ENCODE data around the gene COLEC11.

Gene COLEC11

GRCh38 chr2:3581367-3582262 is 13.3 kb upstream of the COLEC11 start:
- peaks cover 63% of the 10 kb centered on the region for H4K20me1 ChIP-seq (ENCODE audit: insufficient read depth, low read length)

GRCh38 chr2:3584076-3584475 is 10.8 kb upstream of the COLEC11 start:
- peaks cover 62% of the 10 kb centered on the region for H3K36me3 ChIP-seq (ENCODE audit: insufficient read depth, low read length)
- H3K27ac ChIP-seq (ENCODE audit: low read length) = no peak overlapping the region

More at GRCh38 chr2:3581367-3582262, 13.3 kb upstream of the COLEC11 start:
- Histone ChIP-seq H2AFZ (ENCODE audit: low read depth, low read length) (no peak overlapping the region), H3K79me2 (ENCODE audit: insufficient read depth, low read length) (peaks cover 49% of the 10 kb centered on the region), H3K4me3 (ENCODE audit: low read depth in 1 of 2, low read length in 2 of 2) (no peak overlapping the region), H3K27me3 (ENCODE audit: insufficient read depth, low read length, poor library complexity) (no peaks in the 10 kb centered on the region), H3K4me1 (ENCODE audit: insufficient read depth, low read length) (peaks cover 31% of the 10 kb centered on the region), H3K4me2 (ENCODE audit: insufficient read depth, low read length) (no peak overlapping the region), H3K27ac (ENCODE audit: low read length) (no peak overlapping the region), H3K9ac (ENCODE audit: low read depth, low read length) (no peak overlapping the region), H3K9me3 (ENCODE audit: insufficient read depth, low read length, severe bottlenecking) (no peaks in the 10 kb centered on the region), H3K36me3 (ENCODE audit: insufficient read depth, low read length) (peaks cover 86% of the 10 kb centered on the region)
- DNase-seq (no peak), ATAC-seq (ENCODE audit: insufficient read depth, low read depth) (peak; percentile 15; the same call in 2 of the 3 replicates)
- TF ChIP-seq CTCF (IDR thresholded peaks at IDR 0.05; ENCODE audit: borderline replicate concordance, extremely low read depth, low read length, poor library complexity, severe bottlenecking) (no peak), EZH2 (IDR thresholded peaks at IDR 0.05; ENCODE audit: borderline replicate concordance, low read depth, low read length, severe bottlenecking) (no peak)

GRCh38 chr2:3584608-3585260 is 10.2 kb upstream of the COLEC11 start:
- DNase-seq (no peak), ATAC-seq (ENCODE audit: insufficient read depth, low read depth) (no peak)
- Histone ChIP-seq H4K20me1 (ENCODE audit: insufficient read depth, low read length) (peaks cover 32% of the 10 kb centered on the region), H3K79me2 (ENCODE audit: insufficient read depth, low read length) (peaks cover 18% of the 10 kb centered on the region), H3K4me1 (ENCODE audit: insufficient read depth, low read length) (peaks cover 2% of the 10 kb centered on the region; the same call in 1 of the 2 replicates), H3K4me2 (ENCODE audit: insufficient read depth, low read length) (no peak overlapping the region), H3K27me3 (ENCODE audit: insufficient read depth, low read length, poor library complexity) (no peaks in the 10 kb centered on the region), H2AFZ (ENCODE audit: low read depth, low read length) (no peak overlapping the region), H3K36me3 (ENCODE audit: insufficient read depth, low read length) (peaks cover 56% of the 10 kb centered on the region), H3K4me3 (ENCODE audit: low read depth in 1 of 2, low read length in 2 of 2) (no peak overlapping the region), H3K9ac (ENCODE audit: low read depth, low read length) (no peak overlapping the region), H3K9me3 (ENCODE audit: insufficient read depth, low read length, severe bottlenecking) (no peaks in the 10 kb centered on the region), H3K27ac (ENCODE audit: low read length) (no peak overlapping the region)
- TF ChIP-seq EZH2 (IDR thresholded peaks at IDR 0.05; ENCODE audit: borderline replicate concordance, low read depth, low read length, severe bottlenecking) = no peak
- TF ChIP-seq CTCF (IDR thresholded peaks at IDR 0.05; ENCODE audit: borderline replicate concordance, extremely low read depth, low read length, poor library complexity, severe bottlenecking) = no peak

More at GRCh38 chr2:3584076-3584475, 10.8 kb upstream of the COLEC11 start:
- peaks cover 38% of the 10 kb centered on the region for H4K20me1 ChIP-seq (ENCODE audit: insufficient read depth, low read length)
- ATAC-seq (ENCODE audit: insufficient read depth, low read depth) (no peak), DNase-seq (no peak)
- no peaks in the 10 kb centered on the region for H3K9me3 ChIP-seq (ENCODE audit: insufficient read depth, low read length, severe bottlenecking)
- H3K79me2 ChIP-seq (ENCODE audit: insufficient read depth, low read length) = peaks cover 24% of the 10 kb centered on the region
- no peak overlapping the region for H3K4me2 ChIP-seq (ENCODE audit: insufficient read depth, low read length)
- H3K27me3 ChIP-seq (ENCODE audit: insufficient read depth, low read length, poor library complexity) = no peaks in the 10 kb centered on the region
- peaks cover 6% of the 10 kb centered on the region; the same call in 1 of the 2 replicates for H3K4me1 ChIP-seq (ENCODE audit: insufficient read depth, low read length)
- H3K4me3 ChIP-seq (ENCODE audit: low read depth in 1 of 2, low read length in 2 of 2) = no peak overlapping the region
- H2AFZ ChIP-seq (ENCODE audit: low read depth, low read length) = no peak overlapping the region
- no peak for TF ChIP-seq EZH2 (IDR thresholded peaks at IDR 0.05; ENCODE audit: borderline replicate concordance, low read depth, low read length, severe bottlenecking)
- TF ChIP-seq CTCF (IDR thresholded peaks at IDR 0.05; ENCODE audit: borderline replicate concordance, extremely low read depth, low read length, poor library complexity, severe bottlenecking) = no peak
- no peak overlapping the region for H3K9ac ChIP-seq (ENCODE audit: low read depth, low read length)

All from DND-41 (cell line).